ENCODE measurements around the gene FEZ2. TPM values are rescaled to one million over a fixed set of nuclear protein-coding genes. Genes with fewer than 3 reads are reported as not detected.
A peak's percentile ranks its signal among the peaks of the same experiment; 100 is the strongest.

FEZ2 gene
- total and polyA plus RNA-seq, 2 of the 13 experiments (the other 11 are each of a cell fraction or from before 2014, with no cell fraction given): 42.5 to 59.1 TPM

DNA sequence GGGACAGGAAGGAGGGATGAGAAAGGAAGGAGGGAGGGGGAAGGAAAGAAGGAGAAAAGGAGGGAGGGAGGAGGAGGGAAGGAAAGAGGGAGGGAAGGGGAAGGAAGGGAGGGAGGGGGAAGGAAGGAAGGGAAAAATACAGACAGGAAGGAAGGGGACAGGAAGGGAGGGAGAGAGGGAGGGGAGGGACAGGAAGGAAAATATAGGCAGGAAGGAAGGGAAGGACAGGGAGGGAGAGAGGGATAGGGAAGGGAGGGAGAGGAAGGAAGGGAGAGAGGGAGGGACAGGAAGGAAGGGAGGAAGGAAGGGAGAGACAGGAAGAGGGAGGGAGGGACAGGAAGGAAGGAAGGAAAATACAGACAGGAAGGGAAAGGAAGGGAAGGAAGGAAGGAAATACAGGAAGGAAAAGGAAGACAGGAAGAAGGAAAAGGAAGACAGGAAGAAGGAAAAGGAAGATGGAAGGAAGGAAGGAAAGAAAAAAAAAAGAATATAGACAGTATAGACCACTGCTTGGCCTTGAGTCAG, 63.6 kb downstream of the FEZ2 start (continued):
- TF ChIP-seq, protein P1, sequence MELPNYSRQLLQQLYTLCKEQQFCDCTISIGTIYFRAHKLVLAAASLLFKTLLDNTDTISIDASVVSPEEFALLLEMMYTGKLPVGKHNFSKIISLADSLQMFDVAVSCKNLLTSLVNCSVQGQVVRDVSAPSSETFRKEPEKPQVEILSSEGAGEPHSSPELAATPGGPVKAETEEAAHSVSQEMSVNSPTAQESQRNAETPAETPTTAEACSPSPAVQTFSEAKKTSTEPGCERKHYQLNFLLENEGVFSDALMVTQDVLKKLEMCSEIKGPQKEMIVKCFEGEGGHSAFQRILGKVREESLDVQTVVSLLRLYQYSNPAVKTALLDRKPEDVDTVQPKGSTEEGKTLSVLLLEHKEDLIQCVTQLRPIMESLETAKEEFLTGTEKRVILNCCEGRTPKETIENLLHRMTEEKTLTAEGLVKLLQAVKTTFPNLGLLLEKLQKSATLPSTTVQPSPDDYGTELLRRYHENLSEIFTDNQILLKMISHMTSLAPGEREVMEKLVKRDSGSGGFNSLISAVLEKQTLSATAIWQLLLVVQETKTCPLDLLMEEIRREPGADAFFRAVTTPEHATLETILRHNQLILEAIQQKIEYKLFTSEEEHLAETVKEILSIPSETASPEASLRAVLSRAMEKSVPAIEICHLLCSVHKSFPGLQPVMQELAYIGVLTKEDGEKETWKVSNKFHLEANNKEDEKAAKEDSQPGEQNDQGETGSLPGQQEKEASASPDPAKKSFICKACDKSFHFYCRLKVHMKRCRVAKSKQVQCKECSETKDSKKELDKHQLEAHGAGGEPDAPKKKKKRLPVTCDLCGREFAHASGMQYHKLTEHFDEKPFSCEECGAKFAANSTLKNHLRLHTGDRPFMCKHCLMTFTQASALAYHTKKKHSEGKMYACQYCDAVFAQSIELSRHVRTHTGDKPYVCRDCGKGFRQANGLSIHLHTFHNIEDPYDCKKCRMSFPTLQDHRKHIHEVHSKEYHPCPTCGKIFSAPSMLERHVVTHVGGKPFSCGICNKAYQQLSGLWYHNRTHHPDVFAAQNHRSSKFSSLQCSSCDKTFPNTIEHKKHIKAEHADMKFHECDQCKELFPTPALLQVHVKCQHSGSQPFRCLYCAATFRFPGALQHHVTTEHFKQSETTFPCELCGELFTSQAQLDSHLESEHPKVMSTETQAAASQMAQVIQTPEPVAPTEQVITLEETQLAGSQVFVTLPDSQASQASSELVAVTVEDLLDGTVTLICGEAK (IDR thresholded peaks at IDR 0.05): peak; percentile 26; the same call in 1 of the 2 replicates
- TF ChIP-seq, protein P1 (CRISPR knock-in tag; IDR thresholded peaks at IDR 0.05): no peak
- no peak for TF ChIP-seq FOXO1 (CRISPR knock-in tag; IDR thresholded peaks at IDR 0.05)
- TF ChIP-seq PCBP2 (optimal IDR thresholded peaks at IDR 0.05; ENCODE audit: low read depth, low read length, poor library complexity, severe bottlenecking): peak; percentile 99
- TF ChIP-seq, protein P2, sequence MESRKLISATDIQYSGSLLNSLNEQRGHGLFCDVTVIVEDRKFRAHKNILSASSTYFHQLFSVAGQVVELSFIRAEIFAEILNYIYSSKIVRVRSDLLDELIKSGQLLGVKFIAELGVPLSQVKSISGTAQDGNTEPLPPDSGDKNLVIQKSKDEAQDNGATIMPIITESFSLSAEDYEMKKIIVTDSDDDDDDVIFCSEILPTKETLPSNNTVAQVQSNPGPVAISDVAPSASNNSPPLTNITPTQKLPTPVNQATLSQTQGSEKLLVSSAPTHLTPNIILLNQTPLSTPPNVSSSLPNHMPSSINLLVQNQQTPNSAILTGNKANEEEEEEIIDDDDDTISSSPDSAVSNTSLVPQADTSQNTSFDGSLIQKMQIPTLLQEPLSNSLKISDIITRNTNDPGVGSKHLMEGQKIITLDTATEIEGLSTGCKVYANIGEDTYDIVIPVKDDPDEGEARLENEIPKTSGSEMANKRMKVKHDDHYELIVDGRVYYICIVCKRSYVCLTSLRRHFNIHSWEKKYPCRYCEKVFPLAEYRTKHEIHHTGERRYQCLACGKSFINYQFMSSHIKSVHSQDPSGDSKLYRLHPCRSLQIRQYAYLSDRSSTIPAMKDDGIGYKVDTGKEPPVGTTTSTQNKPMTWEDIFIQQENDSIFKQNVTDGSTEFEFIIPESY (CRISPR knock-in tag; IDR thresholded peaks at IDR 0.05): no peak
- no peak for TF ChIP-seq TARDBP (CRISPR knock-in tag; IDR thresholded peaks at IDR 0.05)
